ENCODE results near the gene SERGEF. TPM values are rescaled to one million over a fixed set of nuclear protein-coding genes. Genes with fewer than 3 reads are reported as not detected.

SERGEF gene
- total RNA-seq, 1 experiment from 2014 or later: 31.4 TPM

- H3K23ac ChIP-seq (ENCODE audit: insufficient read length, low read depth, low read length): no peak overlapping the region
- no peaks in the 10 kb centered on the region for H3K9me3 ChIP-seq (ENCODE audit: control insufficient read depth, low read depth, low read length)
- H3K4me1 ChIP-seq (ENCODE audit: insufficient read depth, low read length): no peaks in the 10 kb centered on the region; the same call in 1 of the 2 replicates
- H3K9me3 Mint-ChIP-seq: peaks cover 0 to 7% of the 10 kb centered on the region in 2 experiments; a peak in 3 of 5 replicates
- no peak overlapping the region for H3K18ac ChIP-seq (ENCODE audit: insufficient read length, low read depth, low read length)
- DNase-seq: no peak
- no peak overlapping the region for H3K56ac ChIP-seq (ENCODE audit: insufficient read length, low read depth, low read length)
- H3K27me3 Mint-ChIP-seq (ENCODE audit: low read depth): no peaks in the 10 kb centered on the region
- no peaks in the 10 kb centered on the region for H3K79me1 ChIP-seq (ENCODE audit: insufficient read depth, low read depth, low read length, poor library complexity, severe bottlenecking)
- no peak overlapping the region for H3K9ac ChIP-seq (ENCODE audit: extremely low read depth, insufficient read length, low read length)
- no peaks in the 10 kb centered on the region for H3K27me3 ChIP-seq (ENCODE audit: insufficient read depth, low read length)
- TF ChIP-seq CTCF (conservative IDR thresholded peaks at IDR 0.05): no peak
- no peak overlapping the region for H4K5ac ChIP-seq (ENCODE audit: insufficient read length, low read depth, low read length)
- peaks cover 13 to 14% (median 14%) of the 10 kb centered on the region in 3 experiments; a peak in 6 of 7 replicates for H3K36me3 Mint-ChIP-seq (ENCODE audit: insufficient read depth in 1 of 3, low read depth in 3 of 3)
- H3K4ac ChIP-seq (ENCODE audit: low read depth, low read length): no peak overlapping the region
- H2AFZ ChIP-seq (ENCODE audit: low read length): no peak overlapping the region
- H2BK120ac ChIP-seq (ENCODE audit: low read depth, low read length, poor library complexity, severe bottlenecking): no peak overlapping the region
- H4K20me1 ChIP-seq (ENCODE audit: control insufficient read depth, insufficient read depth, insufficient read length): no peaks in the 10 kb centered on the region
- no peak overlapping the region for H3K27ac Mint-ChIP-seq
- H2BK20ac ChIP-seq (ENCODE audit: low read depth, low read length, poor library complexity, severe bottlenecking): no peak overlapping the region
- peaks cover 0 to 3% of the 10 kb centered on the region in 2 experiments; a peak in 1 of 4 replicates for H3K4me1 Mint-ChIP-seq
- no peak overlapping the region for H3K4me3 Mint-ChIP-seq
- no peak overlapping the region for H4K8ac ChIP-seq (replicated peaks; ENCODE audit: insufficient read length, low read depth, low read length)
- H3K4me2 ChIP-seq (ENCODE audit: insufficient read depth, insufficient read length, low read length): no peak overlapping the region
- H3K23me2 ChIP-seq (ENCODE audit: insufficient read length, low read depth, low read length, poor library complexity, severe bottlenecking): no peaks in the 10 kb centered on the region
- no peak overlapping the region for H2BK15ac ChIP-seq (ENCODE audit: low read depth, low read length)
- H2AK5ac ChIP-seq (ENCODE audit: insufficient read length, low read length): no peak overlapping the region
- no peak overlapping the region for H2BK5ac ChIP-seq (ENCODE audit: insufficient read length, low read length)
- no peak overlapping the region for H3K14ac ChIP-seq (ENCODE audit: insufficient read depth, low read length)
- no peaks in the 10 kb centered on the region for H3K79me2 ChIP-seq (ENCODE audit: insufficient read depth, low read length)
- H4K91ac ChIP-seq (ENCODE audit: insufficient read length, low read depth, low read length): no peak overlapping the region
- no peak overlapping the region for H3K27ac ChIP-seq (ENCODE audit: insufficient read length, low read depth, low read length)
- no peak overlapping the region for H2BK12ac ChIP-seq (ENCODE audit: insufficient read length, low read depth, low read length)
- H3T11ph ChIP-seq (ENCODE audit: low read length): no peak overlapping the region
- WGBS (ENCODE audit: extremely low coverage, insufficient read length, low lambda C conversion rate): no CpG with 5 or more reads among the region's 6 CpGs
Measured at GRCh38 chr11:17948296-17948695, 64.6 kb downstream of the SERGEF start.
